DMS153 treated with DMSO at 0.1 percent for 48 hours (cell line): ENCODE data around the gene GET3.
"Not testable (repeated sequence)": the region's sequence is repeated elsewhere in the genome, so short reads cannot be mapped to it uniquely, and the experiment has no call there.

Source experiments
- DNase-seq: peaks from one replicate; lab custom pipeline; 2025; ENCODE audit not compliant: unreplicated experiment; lab: John Stamatoyannopoulos, UW

Gene GET3

DNA sequence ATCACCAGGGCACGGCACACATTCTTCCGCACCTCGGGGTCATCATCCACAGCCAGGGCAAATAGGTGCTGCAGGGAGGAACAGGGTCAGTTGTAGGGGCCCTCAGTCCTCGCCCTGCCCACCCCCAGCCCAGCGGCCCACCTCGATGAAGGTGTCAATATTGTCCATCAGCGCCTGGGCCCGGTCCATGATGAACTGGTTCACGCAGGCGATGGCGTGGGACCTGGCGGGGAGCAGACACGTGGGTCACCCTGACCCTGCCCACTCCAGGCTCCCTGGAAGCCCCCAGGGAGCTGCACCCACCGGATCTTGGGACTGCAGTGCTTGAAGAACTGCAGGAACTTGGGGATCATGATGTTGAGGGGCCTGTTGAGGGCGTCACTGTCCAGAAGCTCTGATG, 22.2 kb upstream of the GET3 start:
- no peak for DNase-seq

DNA sequence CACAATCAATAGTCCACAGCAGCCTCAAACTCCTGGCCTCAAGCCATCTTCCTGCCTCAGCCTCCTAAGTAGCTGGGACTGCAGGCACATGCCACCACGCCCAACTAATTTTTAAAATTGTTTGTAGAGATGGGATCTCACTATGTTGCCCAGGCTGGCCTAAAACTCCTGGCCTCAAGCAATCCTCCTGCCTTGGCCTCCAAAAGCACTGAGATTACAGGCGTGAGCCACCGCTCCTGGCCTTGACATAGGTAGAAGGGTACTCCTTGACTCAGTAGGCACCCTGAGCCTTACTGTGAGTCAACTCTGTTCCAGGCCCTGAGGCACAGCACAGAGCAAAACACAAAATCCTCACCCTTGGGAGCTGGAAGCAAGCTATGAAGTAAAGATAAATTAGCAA, 21.4 kb upstream of the GET3 start:
- no peak for DNase-seq

DNA sequence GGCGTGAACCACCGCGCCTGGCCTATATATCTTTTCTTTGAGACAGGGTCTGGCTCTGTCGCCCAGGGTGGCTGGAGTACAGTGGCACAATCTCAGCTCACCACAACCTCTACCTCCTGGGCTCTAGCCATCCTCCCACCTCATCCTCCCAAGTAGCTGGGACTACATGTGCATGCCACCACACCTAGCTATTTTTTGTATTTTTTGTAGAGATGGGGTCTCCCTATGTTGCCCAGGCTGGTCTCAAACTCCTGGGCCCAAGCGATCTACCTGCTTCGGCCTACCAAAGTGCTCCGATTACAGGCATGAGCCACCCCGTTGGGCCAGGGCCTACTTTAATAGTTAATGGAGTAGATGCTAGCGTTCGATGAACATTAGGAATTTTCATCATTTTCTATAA, 17.0 kb upstream of the GET3 start:
- no peak for DNase-seq

DNA sequence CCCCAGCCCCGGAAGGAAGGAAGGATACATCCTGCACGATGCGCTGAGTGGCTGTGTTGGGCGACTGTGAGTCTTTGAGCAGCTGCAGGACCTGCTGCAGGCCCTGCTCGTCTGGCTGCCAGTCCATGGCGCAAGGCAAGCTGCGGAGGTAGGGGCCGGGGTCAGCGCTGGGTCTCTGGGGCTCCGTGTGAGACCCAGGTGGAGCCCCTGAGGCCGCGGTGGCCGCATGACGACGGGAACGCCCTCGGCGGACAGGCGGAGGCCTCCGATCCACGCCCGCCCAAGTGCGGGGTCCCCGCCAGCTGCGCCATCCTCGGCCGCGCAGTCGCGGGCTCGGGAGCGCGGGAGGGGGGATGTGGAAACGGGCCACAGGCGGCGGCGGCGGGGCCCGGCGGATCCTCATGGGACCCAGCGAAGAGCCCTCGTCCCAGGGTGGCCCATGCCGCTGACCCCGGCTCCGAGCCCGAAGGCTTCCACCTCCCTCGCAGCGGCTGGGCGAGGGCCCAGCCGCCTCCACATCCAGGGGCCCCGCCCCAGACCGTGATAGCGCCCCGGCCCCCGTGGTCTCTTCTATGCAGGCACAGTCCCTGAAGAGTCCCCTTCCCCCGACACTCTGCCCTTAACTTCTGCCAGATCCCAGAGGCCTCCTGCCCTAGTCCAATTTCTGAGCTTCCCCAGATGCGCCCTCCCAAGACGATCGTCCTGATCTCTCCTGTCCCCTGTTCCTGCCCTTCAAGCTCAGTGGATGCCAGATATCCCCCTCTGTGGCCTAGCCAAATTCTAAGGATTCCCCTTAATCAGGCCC, 16.2 kb upstream of the GET3 start:
- DNase-seq, result no peak

DNA sequence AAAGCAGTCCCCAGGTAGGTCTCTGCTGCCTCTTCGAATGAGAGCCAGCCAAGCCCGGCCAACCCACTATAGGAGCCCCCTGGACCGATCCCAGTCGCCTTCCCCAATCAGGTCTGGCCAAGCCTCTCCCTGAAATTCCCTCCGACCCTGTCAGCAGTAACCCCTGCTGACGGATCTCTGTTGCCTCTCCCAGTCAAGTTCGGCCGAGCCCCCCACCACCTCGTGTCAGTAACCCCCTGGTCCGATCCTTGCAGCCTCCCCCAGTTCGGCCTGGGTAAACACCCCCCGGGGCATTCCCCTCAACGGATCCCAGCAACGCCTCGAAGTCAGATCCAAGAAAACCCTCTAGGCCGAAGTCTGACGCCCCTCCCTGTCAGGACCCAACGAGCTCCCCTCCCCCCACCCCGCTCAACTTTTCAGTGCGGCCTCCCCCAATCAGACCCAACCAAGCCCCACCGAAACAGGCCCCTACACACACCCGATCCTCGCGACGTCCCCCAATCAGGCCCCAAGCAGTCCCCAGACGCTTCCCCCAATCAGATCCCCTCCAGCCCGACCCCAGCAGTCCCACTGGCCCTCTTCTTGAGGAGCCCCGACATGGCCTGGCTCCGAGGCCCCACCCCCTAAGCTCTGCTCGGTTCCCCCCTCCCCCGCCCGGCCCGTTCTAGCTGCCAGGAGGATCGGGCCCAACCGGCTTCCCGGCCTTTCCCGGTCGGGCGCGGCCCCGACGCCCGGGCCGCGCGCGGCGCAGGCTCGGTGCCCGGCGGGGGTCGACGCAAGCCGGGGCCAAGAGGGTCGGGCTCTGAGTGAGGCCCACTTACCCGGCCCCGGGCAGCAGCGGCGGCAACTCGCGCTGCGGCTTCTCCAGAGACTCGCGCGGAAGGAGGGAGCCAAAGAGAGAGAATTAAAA, 15.4 kb upstream of the GET3 start:
- no peak for DNase-seq

DNA sequence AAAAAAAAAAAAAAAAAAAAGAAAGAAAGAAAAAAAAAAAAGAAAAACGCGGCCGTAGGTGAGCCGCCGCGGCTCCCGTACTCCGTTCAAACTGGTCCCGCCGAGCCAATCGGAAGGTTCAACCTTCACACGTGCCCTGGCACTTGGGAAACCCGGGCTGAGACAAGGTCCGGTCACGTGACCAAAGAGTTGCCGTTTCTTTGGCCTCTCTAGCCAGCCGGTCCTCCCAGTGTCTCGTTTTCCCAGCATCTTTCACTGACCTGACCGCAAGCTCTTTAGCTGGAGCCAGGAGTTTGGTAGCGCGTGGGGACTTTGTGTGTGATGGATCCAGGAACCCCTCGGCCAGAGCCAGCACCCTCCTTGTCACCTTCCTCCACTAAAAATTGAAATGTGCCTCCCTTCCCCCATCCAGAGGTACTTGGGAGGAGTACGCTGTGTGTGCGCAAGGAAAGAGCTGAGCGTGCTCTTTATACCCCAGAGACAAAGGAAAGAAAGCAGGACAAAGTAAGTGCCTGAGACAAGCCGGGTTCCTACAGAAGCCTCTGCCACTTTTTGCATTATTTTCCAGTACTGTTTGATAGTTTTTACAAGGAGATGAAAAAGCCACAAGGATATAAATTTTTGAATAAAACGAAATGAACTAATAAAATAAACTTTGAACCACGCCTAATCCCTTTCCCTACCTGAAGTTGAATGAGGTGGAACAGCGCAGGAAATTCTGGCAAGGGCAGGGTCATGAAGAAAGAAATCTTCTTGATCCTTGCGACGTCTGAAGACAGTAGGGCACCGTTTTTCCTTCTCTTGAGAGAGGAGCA, 14.5 kb upstream of the GET3 start:
- DNase-seq, result peak; percentile 92

DNA sequence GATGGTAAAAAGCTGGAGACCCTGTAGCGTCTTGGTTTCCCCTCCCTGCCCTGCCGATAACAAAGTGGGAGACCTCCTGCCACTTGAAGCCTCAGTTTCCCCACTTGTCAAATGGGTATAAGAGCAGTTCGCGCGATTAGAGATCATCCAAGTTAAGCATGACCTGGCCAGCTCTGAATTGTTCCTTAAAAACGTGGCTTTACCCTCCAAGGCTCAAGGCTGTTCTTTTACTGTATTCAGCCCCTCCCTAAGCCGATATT, 14.0 kb upstream of the GET3 start:
- no peak for DNase-seq

DNA sequence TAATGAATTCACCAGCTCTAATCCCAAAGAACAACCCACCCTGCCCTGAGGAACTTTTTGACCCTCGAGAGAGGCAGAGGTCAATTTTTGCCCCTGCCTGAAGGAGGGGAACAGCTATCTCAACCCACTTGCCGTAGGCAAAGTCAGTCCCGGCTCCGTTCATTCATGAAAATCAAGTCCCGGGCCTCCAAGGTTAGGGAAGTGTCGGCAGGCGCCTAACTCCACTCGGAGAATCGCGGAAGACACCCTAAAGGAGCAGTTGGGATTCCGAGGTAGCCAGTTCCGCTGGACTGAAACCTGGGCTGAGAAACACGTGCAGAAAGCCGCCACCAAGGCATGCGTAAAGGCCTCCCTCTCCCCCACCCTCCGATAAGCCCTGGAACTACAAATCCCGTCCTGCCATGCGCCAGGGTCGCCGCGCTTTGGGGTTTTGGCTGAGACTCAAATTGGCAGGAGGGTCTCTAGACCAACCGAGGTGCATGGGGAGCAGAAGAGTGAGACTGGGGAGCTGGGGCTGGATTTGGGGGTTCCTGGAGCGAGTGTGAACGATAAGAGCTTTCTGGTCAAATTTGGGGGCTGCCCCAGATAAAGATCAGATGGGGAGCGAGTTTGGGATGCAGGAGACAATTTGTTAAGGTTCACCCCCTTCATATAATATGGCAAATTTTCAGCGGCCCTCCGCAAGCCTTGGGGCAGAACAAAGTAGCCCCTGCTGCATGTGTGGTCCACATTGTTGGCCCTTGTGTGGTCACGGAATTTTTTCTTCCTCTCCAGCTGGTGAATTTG, 13.5 kb upstream of the GET3 start, which contains the start of gene TNPO2:
Gene TNPO2, minus strand, starts transcription at position 292 of the 786 bp plus-strand sequence. CDS start 2,955 bp downstream, outside the sequence.
- DNase-seq, result peak; percentile 51

DNA sequence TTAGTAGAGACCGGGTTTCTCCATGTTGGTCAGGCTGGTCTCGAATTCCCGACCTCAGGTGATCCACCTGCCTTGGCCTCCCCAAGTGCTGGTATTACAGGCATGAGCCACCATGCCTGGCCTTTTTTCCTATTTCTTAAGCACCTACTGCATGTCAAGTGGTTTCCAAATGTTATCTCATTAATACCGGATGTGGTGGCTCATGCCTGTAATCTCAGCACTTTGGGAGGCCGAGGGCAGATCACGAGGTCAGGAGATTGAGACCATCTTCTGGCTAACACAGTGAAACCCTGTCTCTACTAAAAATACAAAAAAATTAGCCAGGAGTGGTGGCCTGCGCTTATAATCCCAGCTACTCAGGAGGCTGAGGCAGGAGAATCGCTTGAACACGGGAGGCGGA, 11.7 kb upstream of the GET3 start:
- DNase-seq, result not testable (repeated sequence)

DNA sequence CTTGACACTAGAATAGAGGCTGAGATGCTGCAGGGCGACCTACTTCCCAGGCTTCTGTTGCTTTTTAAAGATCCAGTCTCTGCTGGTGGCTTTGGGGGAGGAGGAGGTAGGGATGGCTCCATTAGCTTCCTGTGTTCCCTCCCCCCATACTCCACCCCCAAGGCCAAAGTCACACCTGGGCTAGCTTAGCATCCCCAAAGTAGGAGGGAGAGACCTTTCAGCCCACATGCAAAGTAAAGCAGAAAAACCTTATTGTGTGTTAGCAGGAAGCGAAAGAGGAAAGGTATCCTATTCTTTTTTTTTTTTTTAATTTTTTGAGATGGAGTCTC, 10.3 kb upstream of the GET3 start:
- no peak for DNase-seq

DNA sequence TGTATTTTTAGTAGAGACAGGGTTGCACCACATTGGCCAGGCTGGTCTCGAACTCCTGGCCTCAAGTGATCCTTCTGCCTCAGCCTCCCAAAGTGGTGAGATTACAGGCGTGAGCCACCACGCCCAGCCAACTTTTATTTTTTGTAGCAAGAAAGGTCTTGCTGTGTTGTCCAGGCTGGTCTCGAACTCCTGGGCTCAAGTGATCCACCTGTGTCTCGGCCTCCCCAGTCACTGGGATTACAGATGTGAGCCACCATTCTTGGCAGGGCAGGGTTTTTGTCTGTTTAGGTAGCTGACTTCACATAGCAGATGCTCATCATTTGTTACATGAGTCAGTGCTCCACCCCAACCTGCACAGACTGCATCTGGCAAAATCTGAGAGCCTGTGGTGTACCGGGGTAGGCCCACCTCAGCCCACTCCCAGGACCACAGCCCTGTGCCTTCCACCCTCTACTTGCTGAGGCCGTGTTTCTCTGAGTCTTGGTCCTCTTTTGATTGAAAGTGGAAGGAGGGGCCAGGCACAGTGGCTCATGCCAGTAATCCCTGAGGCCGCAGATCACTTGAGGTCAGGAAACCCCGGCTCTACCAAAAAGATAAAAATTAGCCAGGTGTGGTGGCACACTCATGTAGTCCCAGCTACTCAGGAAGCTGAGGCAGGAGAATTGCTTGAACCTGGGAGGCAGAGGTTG, 9.4 kb upstream of the GET3 start:
- no peak for DNase-seq

DNA sequence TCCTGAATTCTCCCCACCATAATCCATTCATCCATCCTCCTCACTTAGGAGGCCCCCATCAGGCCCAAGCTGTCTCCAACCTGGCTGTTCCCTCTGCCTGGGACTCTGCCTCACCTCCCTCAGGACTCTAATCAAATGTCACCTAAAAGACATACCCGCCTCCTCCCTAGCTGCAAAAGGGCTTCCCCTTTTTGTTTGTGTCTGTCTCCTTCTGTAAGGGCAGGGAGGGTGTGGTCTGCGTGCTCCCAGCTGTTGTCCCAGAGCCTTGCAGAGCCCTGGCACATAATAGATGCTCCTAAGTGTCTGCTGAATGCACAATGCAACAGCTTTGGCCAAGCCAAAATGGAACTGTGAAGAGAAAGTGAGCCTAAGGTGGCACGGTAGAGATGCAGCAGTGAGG, 7.2 kb upstream of the GET3 start:
- no peak for DNase-seq

DNA sequence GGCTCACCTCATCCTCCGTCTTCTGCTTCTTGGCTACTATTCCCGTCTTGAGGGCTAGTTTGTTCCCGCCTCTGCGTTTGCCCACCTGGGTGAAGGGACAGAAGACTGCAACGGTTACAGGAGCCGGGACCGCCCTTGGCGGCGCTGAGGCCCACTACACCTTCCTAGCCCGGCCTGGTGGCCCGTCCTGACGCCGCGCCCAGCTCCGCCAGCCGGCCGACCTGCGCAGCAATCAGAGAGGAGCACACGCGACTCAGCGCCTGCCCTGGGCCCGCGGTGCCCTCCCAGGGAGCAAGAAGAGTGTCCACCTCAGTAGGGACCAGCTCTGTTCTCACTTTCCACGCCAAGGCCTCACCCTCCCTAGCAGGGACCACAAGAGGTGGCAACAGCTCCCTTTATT, 6.0 kb upstream of the GET3 start:
- no peak for DNase-seq

DNA sequence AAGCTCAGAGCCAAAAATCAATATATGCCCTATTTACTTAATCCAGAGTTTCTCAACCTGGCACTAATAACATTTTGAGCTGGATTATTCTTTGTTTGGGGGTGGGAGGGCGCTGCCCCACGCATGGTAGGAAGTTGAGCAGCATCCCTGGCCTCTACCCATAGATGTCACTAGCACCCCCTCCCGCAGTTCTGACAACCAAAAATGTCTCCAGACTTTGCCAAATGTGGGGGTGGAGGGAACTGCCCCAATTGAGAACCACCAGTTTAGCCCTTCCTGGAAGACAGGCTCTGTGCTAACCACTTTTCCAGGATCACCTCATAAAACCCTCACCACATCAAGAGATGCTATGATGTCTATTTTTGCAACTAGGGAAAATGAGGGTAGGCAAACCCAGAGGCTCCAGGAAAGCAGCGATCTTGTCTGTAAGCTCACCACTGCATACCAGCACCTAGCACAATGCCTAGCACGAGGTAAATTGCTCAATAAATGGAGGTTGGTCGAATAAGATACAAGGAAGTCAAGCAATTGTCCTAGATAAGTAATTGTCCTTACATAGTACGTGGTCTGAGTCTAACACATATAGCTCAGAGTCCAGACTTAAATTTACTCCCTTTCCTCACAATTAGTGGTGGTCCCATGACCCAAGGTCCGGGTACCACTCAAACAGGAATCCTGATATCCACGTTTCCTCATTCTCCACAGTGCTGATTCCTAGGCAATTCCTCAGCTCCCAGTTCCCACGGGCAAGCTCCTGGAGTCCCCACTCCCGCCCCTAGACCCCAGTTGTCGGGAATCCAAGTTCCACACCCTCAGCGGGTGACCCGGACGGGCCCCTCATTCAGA, 3.7 kb upstream of the GET3 start:
- DNase-seq, result no peak

DNA sequence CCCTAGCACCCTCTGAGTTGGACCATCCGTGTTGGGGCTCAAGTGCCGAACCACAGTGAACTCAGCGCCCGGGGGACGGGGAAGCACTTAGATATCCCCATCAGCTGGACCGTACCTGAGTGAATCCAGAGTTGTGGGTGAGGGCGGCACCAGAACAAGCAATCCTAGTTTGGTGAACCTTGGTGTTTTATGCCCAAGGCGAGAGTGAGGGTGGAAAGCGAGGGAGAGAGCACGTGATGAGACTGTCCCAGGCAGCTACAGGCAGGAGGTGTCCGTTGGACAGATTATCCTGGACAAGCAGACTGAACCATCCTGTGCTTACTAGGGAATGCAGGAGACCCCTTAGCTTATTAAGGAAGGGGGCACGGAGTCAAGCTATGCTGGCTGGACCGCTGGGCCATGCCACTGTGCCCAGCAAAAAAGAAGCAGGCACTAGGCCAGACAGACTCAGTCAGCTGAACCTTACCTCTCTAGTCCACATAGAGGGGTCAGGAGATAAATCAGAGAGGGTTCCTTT, 596 bp downstream of the GET3 start:
- no peak for DNase-seq

DNA sequence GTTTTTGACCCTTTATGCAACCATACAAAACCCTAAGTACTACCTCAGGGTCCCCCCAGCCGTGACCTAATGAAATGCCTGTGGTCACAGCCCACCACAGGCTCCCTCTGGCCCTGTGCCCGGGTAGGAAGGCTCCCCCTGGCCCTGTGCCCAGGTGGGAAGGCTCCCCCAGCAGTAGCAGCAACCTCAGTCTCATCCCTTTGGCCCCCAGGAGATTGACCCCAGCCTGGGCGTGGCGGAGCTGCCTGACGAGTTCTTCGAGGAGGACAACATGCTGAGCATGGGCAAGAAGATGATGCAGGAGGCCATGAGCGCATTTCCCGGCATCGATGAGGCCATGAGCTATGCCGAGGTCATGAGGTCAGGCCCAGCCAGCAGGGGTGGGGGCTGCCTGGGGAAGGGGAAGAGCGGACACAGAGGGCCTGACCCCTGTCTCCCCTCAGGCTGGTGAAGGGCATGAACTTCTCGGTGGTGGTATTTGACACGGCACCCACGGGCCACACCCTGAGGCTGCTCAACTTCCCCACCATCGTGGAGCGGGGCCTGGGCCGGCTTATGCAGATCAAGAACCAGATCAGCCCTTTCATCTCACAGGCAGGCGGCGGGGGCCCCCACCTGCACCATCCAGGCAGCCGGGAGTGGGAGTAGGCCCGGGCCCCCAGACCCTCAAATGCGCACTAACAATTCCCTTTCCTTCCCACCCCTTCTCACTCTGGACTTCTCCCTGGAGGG, 8.0 kb downstream of the GET3 start:
- DNase-seq, result no peak

DNA sequence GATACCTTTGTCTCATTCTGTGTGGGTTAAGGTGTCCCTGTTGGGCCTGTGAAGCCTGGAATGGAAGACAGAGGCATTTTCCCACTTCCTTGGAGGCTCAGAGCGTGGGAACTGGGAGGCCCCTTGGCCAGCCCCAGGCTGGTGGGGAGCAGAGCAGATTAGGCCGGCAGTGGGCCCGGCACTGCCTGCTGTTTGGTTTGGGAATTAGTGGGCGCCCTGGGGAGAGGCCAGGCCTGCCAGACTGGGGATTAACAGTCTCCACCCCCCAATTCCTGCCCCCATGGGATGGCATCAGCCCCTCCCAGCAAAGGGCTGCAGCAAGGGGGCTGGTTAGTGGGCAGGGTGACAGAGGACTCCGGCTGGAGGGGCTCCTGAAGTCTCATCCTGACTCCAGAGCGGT, 11.2 kb downstream of the GET3 start:
- no peak for DNase-seq

DNA sequence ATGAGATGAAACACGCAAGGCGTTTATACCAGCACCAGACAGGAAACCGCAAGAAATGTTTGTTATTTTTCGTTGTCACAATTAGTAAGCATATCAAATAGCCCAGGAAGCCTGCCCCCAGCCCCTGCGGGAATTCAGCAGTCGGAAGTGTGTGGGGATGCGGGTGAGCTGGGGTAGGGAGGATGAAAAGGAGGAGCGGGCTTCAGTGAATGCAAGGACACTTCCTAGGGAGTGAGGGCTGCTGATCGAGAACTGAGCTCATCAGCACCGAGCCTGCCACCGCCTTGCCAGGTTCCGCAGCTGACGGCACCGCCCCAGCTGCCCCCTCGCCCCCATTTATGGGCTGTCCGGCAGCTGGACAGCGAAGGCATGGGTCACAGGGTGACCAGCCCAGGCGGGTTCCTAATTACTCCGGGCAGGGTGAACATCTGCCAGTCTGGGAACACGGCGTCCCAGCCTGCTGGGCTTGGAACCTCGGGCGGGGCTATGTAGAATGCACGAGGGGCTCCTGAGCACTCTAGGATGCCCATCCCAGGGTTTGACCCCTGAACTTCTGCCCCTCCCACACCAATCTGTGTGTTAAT, 12.7 kb downstream of the GET3 start:
- no peak for DNase-seq
